ENCODE data around the gene RGS7. TPM values are rescaled to one million over a fixed set of nuclear protein-coding genes. Genes with fewer than 3 reads are reported as not detected.

Gene RGS7
- total and polyA plus RNA-seq, 2 of the 8 experiments (the other 6 are each of a cell fraction or from before 2014, with no cell fraction given), result 1.6 to 3.0 TPM

DNA sequence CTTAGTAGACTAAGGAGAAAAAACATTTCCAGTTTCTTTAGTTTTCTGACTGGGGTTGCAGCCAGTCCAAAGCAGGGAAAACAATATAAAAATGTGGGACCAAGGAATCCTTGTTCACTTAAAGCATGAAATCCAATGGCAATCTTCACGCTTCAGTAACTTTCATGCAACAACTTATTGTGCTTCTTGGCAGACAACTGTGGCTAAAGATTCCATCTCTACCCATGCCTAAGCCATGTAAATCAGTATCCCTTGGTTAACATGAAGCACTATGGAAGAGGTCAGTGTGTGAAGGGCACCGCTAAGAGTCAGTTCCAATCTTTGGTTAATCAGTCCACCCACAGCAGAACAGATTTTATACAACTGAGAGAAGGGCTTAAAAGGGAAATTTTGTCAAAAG, 543.3 kb downstream of the RGS7 start:
- no peak overlapping the region for H3K4ac ChIP-seq (replicated peaks; ENCODE audit: insufficient read length, low read depth, low read length)
- FAIRE-seq (no peak), DNase-seq (ENCODE audit: low read depth in 1 of 2, low spot score in 2 of 2) (no peak)
- H3K36me3 ChIP-seq (ENCODE audit: control insufficient read depth in 2 of 4, insufficient read depth in 4 of 4, low read length in 3 of 4), result no peaks in the 10 kb centered on the region
- H3K18ac ChIP-seq (ENCODE audit: extremely low read depth, low read length), result no peak overlapping the region
- H3K4me2 ChIP-seq (ENCODE audit: insufficient read depth in 1 of 2, low read depth in 2 of 2, low read length in 2 of 2), result no peak overlapping the region
- no peak overlapping the region for H2BK5ac ChIP-seq (ENCODE audit: low read depth, low read length)
- 83% methylated on average over 2 of the region's 2 CpGs; no CpG with 5 or more reads in 1 of the 2 experiments for WGBS, 2 experiments (ENCODE audit: extremely low coverage in 1 of 2, insufficient coverage in 1 of 2, insufficient read length in 1 of 2, insufficient replicate concordance in 2 of 2, low coverage in 1 of 2, low lambda C conversion rate in 2 of 2, missing lambda C conversion rate in 1 of 2)
- H4K8ac ChIP-seq (ENCODE audit: extremely low read depth, insufficient read depth, low read length), result no peak overlapping the region
- no peaks in the 10 kb centered on the region for H3K79me1 ChIP-seq (ENCODE audit: low read depth, low read length)
- H3K79me2 ChIP-seq (ENCODE audit: control insufficient read depth in 1 of 2, insufficient read depth in 2 of 2, low read length in 2 of 2), result no peaks in the 10 kb centered on the region
- no peak overlapping the region for H4K91ac ChIP-seq (replicated peaks; ENCODE audit: insufficient read length, low read length)
- H2BK20ac ChIP-seq (ENCODE audit: low read length), result no peak overlapping the region
- no peaks in the 10 kb centered on the region for H3K4me1 ChIP-seq (replicated peaks in 1 of 4; ENCODE audit: control insufficient read depth in 3 of 4, insufficient read depth in 4 of 4, low read length in 3 of 4)
- H3K4me3 ChIP-seq (ENCODE audit: extremely low read depth in 1 of 4, insufficient read depth in 2 of 4, low read depth in 3 of 4, low read length in 4 of 4), result no peak overlapping the region
- POLR2A ChIA-PET (ENCODE audit: partially characterized antibody), result no interaction called here
- H2BK15ac ChIP-seq (ENCODE audit: low read length), result no peak overlapping the region
- H3K23ac ChIP-seq (ENCODE audit: insufficient read length), result no peak overlapping the region
- no peak overlapping the region for H4K5ac ChIP-seq (ENCODE audit: insufficient read length, low read depth, low read length)
- no peak overlapping the region for H3K9ac ChIP-seq (replicated peaks in 1 of 4; ENCODE audit: extremely low read depth in 1 of 4, low read depth in 3 of 4, low read length in 3 of 4)
- no peak overlapping the region for H2BK120ac ChIP-seq (replicated peaks; ENCODE audit: low read depth, low read length)
- H3K9me3 ChIP-seq (ENCODE audit: insufficient read depth in 2 of 2, low read depth in 1 of 2, low read length in 1 of 2), result no peaks in the 10 kb centered on the region
- no peaks in the 10 kb centered on the region for H4K20me1 ChIP-seq (replicated peaks in 1 of 2; ENCODE audit: control insufficient read depth in 1 of 2, insufficient read depth in 2 of 2, low read length in 2 of 2)
- H3K23me2 ChIP-seq (ENCODE audit: low read depth, low read length), result no peaks in the 10 kb centered on the region
- no peak overlapping the region for H2BK12ac ChIP-seq (ENCODE audit: low read depth, low read length)
- no peak overlapping the region for H3K27ac ChIP-seq (ENCODE audit: low read depth, low read length)
- H3K27me3 ChIP-seq (replicated peaks in 1 of 4; ENCODE audit: control insufficient read depth in 3 of 4, extremely low read depth in 1 of 4, insufficient read depth in 3 of 4, low read length in 3 of 4), result no peaks in the 10 kb centered on the region
- H2AK5ac ChIP-seq (ENCODE audit: low read depth, low read length), result no peak overlapping the region
- TF ChIP-seq EP300 (IDR thresholded peaks at IDR 0.05; ENCODE audit: borderline replicate concordance in 1 of 2, low read depth in 2 of 2, low read length in 2 of 2), result no peak
- TF ChIP-seq NANOG (IDR thresholded peaks at IDR 0.05; ENCODE audit: insufficient read depth, low read depth, low read length, poor library complexity, severe bottlenecking), result no peak
- no peak for TF ChIP-seq CBX8 (IDR thresholded peaks at IDR 0.05; ENCODE audit: borderline replicate concordance, low read depth, low read length)
- no peak for TF ChIP-seq RBBP5 (IDR thresholded peaks at IDR 0.05; ENCODE audit: borderline replicate concordance, low read depth, low read length)
- no peak for TF ChIP-seq CTBP2 (IDR thresholded peaks at IDR 0.05; ENCODE audit: borderline replicate concordance, insufficient read depth, insufficient read length, low read length)
- H2AFZ ChIP-seq (ENCODE audit: low read length), result no peak overlapping the region
- CTCF ChIA-PET (ENCODE audit: partially characterized antibody), result no interaction called here
- no peak overlapping the region for H3K56ac ChIP-seq (replicated peaks; ENCODE audit: insufficient read length, low read depth, low read length)
- H3K14ac ChIP-seq (ENCODE audit: insufficient read length), result no peak overlapping the region
